ENCODE results near the gene PLXNA3. TPM values are rescaled to one million over a fixed set of nuclear protein-coding genes. Genes with fewer than 3 reads are reported as not detected.

The PLXNA3 gene
- total RNA-seq, 1 experiment from 2014 or later, result 36.3 TPM

DNA sequence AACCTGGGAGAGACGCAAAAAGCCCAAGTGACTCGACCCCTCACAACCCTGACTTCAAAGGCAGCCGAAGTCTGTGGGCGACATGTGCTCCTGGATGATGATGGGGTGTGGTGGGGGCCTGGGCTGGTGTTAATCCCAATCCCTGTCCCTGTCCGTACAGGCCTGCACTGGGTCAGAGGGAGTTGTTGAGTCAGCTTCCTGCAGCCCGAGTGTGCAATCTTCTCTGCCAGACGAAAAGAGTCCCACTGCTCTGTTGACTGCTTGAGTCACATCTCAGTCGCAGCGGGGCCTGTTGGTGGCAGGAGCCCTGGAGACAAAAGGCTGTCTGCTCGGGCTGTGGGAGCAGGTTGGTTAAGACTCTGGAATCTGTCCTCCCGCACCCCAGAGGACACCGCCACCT, 47.7 kb downstream of the PLXNA3 start:
- H3K4me2 ChIP-seq (ENCODE audit: insufficient read depth, insufficient read length, low read length), result no peak overlapping the region
- no peak overlapping the region for H2BK20ac ChIP-seq (ENCODE audit: low read depth, low read length, poor library complexity, severe bottlenecking)
- no peak overlapping the region for H3K14ac ChIP-seq (ENCODE audit: insufficient read depth, low read length)
- Mint-ChIP-seq H3K4me3 (no peak overlapping the region), H3K27ac (no peak overlapping the region; a peak in 1 of 7 replicates), H3K36me3 (ENCODE audit: insufficient read depth in 1 of 3, low read depth in 3 of 3) (peaks cover 25 to 39% (median 31%) of the 10 kb centered on the region in 3 experiments), H3K27me3 (ENCODE audit: low read depth) (peaks cover 2% of the 10 kb centered on the region; the same call in 1 of the 2 replicates), H3K9me3 (peaks cover 64 to 73% of the 10 kb centered on the region in 2 experiments), H3K4me1 (no peaks in the 10 kb centered on the region)
- WGBS (ENCODE audit: extremely low coverage, insufficient read length, low lambda C conversion rate), result no CpG with 5 or more reads among the region's 12 CpGs
- no peaks in the 10 kb centered on the region for H3K27me3 ChIP-seq (ENCODE audit: insufficient read depth, low read length)
- peaks cover 20% of the 10 kb centered on the region for H3K9me3 ChIP-seq (ENCODE audit: control insufficient read depth, low read depth, low read length)
- H3K18ac ChIP-seq (ENCODE audit: insufficient read length, low read depth, low read length), result no peak overlapping the region
- H3K23me2 ChIP-seq (ENCODE audit: insufficient read length, low read depth, low read length, poor library complexity, severe bottlenecking), result no peaks in the 10 kb centered on the region
- H2BK15ac ChIP-seq (ENCODE audit: low read depth, low read length), result no peak overlapping the region
- no peaks in the 10 kb centered on the region for H3K4me1 ChIP-seq (ENCODE audit: insufficient read depth, low read length)
- no peak for DNase-seq
- H4K5ac ChIP-seq (ENCODE audit: insufficient read length, low read depth, low read length), result no peak overlapping the region
- H4K91ac ChIP-seq (ENCODE audit: insufficient read length, low read depth, low read length), result no peak overlapping the region
- H3K9ac ChIP-seq (ENCODE audit: extremely low read depth, insufficient read length, low read length), result no peak overlapping the region
- no peak overlapping the region for H3K4ac ChIP-seq (ENCODE audit: low read depth, low read length)
- H3K79me2 ChIP-seq (ENCODE audit: insufficient read depth, low read length), result no peaks in the 10 kb centered on the region
- H2BK120ac ChIP-seq (ENCODE audit: low read depth, low read length, poor library complexity, severe bottlenecking), result no peak overlapping the region
- no peak overlapping the region for H3K56ac ChIP-seq (ENCODE audit: insufficient read length, low read depth, low read length)
- H4K8ac ChIP-seq (replicated peaks; ENCODE audit: insufficient read length, low read depth, low read length), result no peak overlapping the region
- H3K23ac ChIP-seq (ENCODE audit: insufficient read length, low read depth, low read length), result no peak overlapping the region
- no peak for TF ChIP-seq CTCF (conservative IDR thresholded peaks at IDR 0.05)
- no peak overlapping the region for H2AK5ac ChIP-seq (ENCODE audit: insufficient read length, low read length)
- no peak overlapping the region for H3T11ph ChIP-seq (ENCODE audit: low read length)
- no peak overlapping the region for H2BK5ac ChIP-seq (ENCODE audit: insufficient read length, low read length)
- H3K79me1 ChIP-seq (ENCODE audit: insufficient read depth, low read depth, low read length, poor library complexity, severe bottlenecking), result no peaks in the 10 kb centered on the region
- H2AFZ ChIP-seq (ENCODE audit: low read length), result no peak overlapping the region
- no peaks in the 10 kb centered on the region for H4K20me1 ChIP-seq (ENCODE audit: control insufficient read depth, insufficient read depth, insufficient read length)
- no peak overlapping the region for H2BK12ac ChIP-seq (ENCODE audit: insufficient read length, low read depth, low read length)
- H3K27ac ChIP-seq (ENCODE audit: insufficient read length, low read depth, low read length), result no peak overlapping the region
